NCI-H524 (cell line): ENCODE results near the gene SREBF2.
"Not testable (repeated sequence)": the region's sequence is repeated elsewhere in the genome, so short reads cannot be mapped to it uniquely, and the experiment has no call there.

ENCODE experiments used
- DNase-seq, 2 experiments: peaks; one replicate each; lab custom pipeline; 2025; lab: John Stamatoyannopoulos, UW

The SREBF2 gene

GRCh38 chr22:41842996-41843970, 10.4 kb downstream of the SREBF2 start:
- DNase-seq: no peak

GRCh38 chr22:41844036-41844435, 11.1 kb downstream of the SREBF2 start:
- DNase-seq: no peak

GRCh38 chr22:41844513-41844912, 11.6 kb downstream of the SREBF2 start:
- no peak for DNase-seq

- DNase-seq: no peak
Measured at GRCh38 chr22:41845380-41846267, 12.7 kb downstream of the SREBF2 start.

- no peak for DNase-seq
Measured at GRCh38 chr22:41846268-41846987, 13.5 kb downstream of the SREBF2 start.

- DNase-seq: peak in 1 of 2 experiments; percentile 34
Measured at GRCh38 chr22:41847300-41847699, 14.4 kb downstream of the SREBF2 start.

GRCh38 chr22:41848468-41848867, 15.6 kb downstream of the SREBF2 start:
- DNase-seq: no peak

- no peak for DNase-seq
Measured at GRCh38 chr22:41856469-41856868, 23.6 kb downstream of the SREBF2 start.

GRCh38 chr22:41857155-41857859, 24.4 kb downstream of the SREBF2 start:
- peak; percentile 48 to 61 for DNase-seq

GRCh38 chr22:41857860-41858199, 24.9 kb downstream of the SREBF2 start:
- DNase-seq: no peak

GRCh38 chr22:41862160-41862529, 29.2 kb downstream of the SREBF2 start:
- DNase-seq: no peak

- DNase-seq: peak; percentile 97 to 98
Measured at GRCh38 chr22:41862530-41863266, 29.8 kb downstream of the SREBF2 start.

- no peak for DNase-seq
Measured at GRCh38 chr22:41863472-41863871, 30.6 kb downstream of the SREBF2 start.

- DNase-seq: no peak
Measured at GRCh38 chr22:41868556-41868955, 35.7 kb downstream of the SREBF2 start.

GRCh38 chr22:41870081-41870480, 37.2 kb downstream of the SREBF2 start:
- not testable (repeated sequence) for DNase-seq

GRCh38 chr22:41870786-41871185, 37.9 kb downstream of the SREBF2 start:
- DNase-seq: peak; percentile 82 to 94

GRCh38 chr22:41873391-41873790, 40.5 kb downstream of the SREBF2 start:
- no peak for DNase-seq

- no peak for DNase-seq
Measured at GRCh38 chr22:41874090-41874489, 41.2 kb downstream of the SREBF2 start.

GRCh38 chr22:41875531-41876270, 42.8 kb downstream of the SREBF2 start:
- DNase-seq: no peak

- DNase-seq: no peak
Measured at GRCh38 chr22:41876275-41876674, 43.4 kb downstream of the SREBF2 start.
